Stimulated activated naive CD4-positive, alpha-beta T cell (primary cell): ENCODE measurements around the gene NRCAM.

ENCODE experiments used
- DNase-seq, 6 experiments: peaks; one replicate each; lab custom pipeline; 2025; lab: John Stamatoyannopoulos, UW

The NRCAM gene

GRCh38 chr7:108424013-108424412, 32.2 kb downstream of the NRCAM start:
- DNase-seq, result no peak

- no peak for DNase-seq
Observed at GRCh38 chr7:108423089-108423989, 32.9 kb downstream of the NRCAM start.

GRCh38 chr7:108421720-108422331, 34.4 kb downstream of the NRCAM start:
- DNase-seq, result no peak

- no peak for DNase-seq
Observed at GRCh38 chr7:108419961-108420908, 36.0 kb downstream of the NRCAM start.

GRCh38 chr7:108418946-108419345, 37.3 kb downstream of the NRCAM start:
- no peak for DNase-seq

- DNase-seq, result no peak
Observed at GRCh38 chr7:108417926-108418325, 38.3 kb downstream of the NRCAM start.

GRCh38 chr7:108417144-108417543, 39.1 kb downstream of the NRCAM start:
- DNase-seq, result no peak

- DNase-seq, result peak in 2 of 6 experiments; percentile 9 to 11
Observed at GRCh38 chr7:108415821-108416536, 40.3 kb downstream of the NRCAM start.

GRCh38 chr7:108415084-108415483, 41.2 kb downstream of the NRCAM start:
- DNase-seq, result no peak

GRCh38 chr7:108413782-108414492, 42.3 kb downstream of the NRCAM start:
- DNase-seq, result no peak

GRCh38 chr7:108413337-108413736, 42.9 kb downstream of the NRCAM start:
- DNase-seq, result no peak

- no peak for DNase-seq
Observed at GRCh38 chr7:108409146-108409545, 47.1 kb downstream of the NRCAM start.

GRCh38 chr7:108408296-108408991, 47.8 kb downstream of the NRCAM start:
- no peak for DNase-seq

GRCh38 chr7:108407676-108408075, 48.6 kb downstream of the NRCAM start:
- DNase-seq, result no peak

GRCh38 chr7:108406222-108406890, 49.9 kb downstream of the NRCAM start:
- DNase-seq, result no peak

GRCh38 chr7:108404509-108405420, 51.5 kb downstream of the NRCAM start:
- DNase-seq, result no peak

GRCh38 chr7:108403597-108404217, 52.5 kb downstream of the NRCAM start:
- DNase-seq, result no peak

GRCh38 chr7:108402865-108403264, 53.4 kb downstream of the NRCAM start:
- DNase-seq, result no peak
